Lung (tissue), 12 donors: Measurements from ENCODE around the gene DUSP5. TPM values are rescaled to one million over a fixed set of nuclear protein-coding genes. Genes with fewer than 3 reads are reported as not detected.

Experiments used
- ATAC-seq: fragments of 200-7000 bp; cut with Tn5 transposase; one replicate; pipeline ENCODE4 v1.9.1; 2020; ENCODE audit warnings: moderate number of reproducible peaks; ENCODE audit not compliant: insufficient read depth, low FRiP score
- DNase-seq, 3 donors: peaks; one replicate each; pipeline ENCODE4 v3.0.0-alpha.2; 2013 to 2017
- H3K27ac ChIP-seq, 2 donors: one replicate each; pipeline ENCODE4 v1.5.1; 2013; ENCODE audit warnings: mild to moderate bottlenecking in 2 of 2, moderate library complexity in 2 of 2, control low read depth in 1 of 2, inconsistent platforms in 1 of 2, low read depth in 1 of 2, low read length in 1 of 2
- H3K27me3 ChIP-seq, 3 donors: one replicate each; pipeline ENCODE4 v1.5.1; 2013; ENCODE audit warnings: low read length in 2 of 3; ENCODE audit not compliant: control insufficient read depth in 3 of 3, insufficient read depth in 3 of 3
- H3K36me3 ChIP-seq, 4 donors: one replicate each; pipeline ENCODE4 v1.5.1; 2013; ENCODE audit warnings: low read length in 4 of 4, mild to moderate bottlenecking in 1 of 4, moderate library complexity in 1 of 4; ENCODE audit not compliant: control insufficient read depth in 4 of 4, insufficient read depth in 4 of 4
- H3K4me1 ChIP-seq, 5 donors: one replicate each; pipeline ENCODE4 v1.5.1; 2013; ENCODE audit warnings: low read length in 5 of 5, mild to moderate bottlenecking in 2 of 5, moderate library complexity in 1 of 5; ENCODE audit not compliant: control insufficient read depth in 5 of 5, insufficient read depth in 5 of 5
- H3K4me3 ChIP-seq: one replicate; pipeline ENCODE4 v1.5.1; 2013; ENCODE audit warnings: mild to moderate bottlenecking, control low read depth, moderate library complexity
- H3K9ac ChIP-seq, 2 donors: one replicate each; pipeline ENCODE4 v1.5.1; 2013; ENCODE audit warnings: low read length in 2 of 2, control low read depth in 1 of 2; ENCODE audit not compliant: insufficient read depth in 1 of 2
- H3K9me3 ChIP-seq, 4 donors: one replicate each; pipeline ENCODE4 v1.5.1; 2013; ENCODE audit warnings: low read length in 3 of 4, mild to moderate bottlenecking in 1 of 4, moderate library complexity in 1 of 4; ENCODE audit not compliant: control insufficient read depth in 4 of 4, insufficient read depth in 3 of 4
- WGBS, 2 donors: extraction: QIAGEN DNeasy Blood & Tissue Kit; methylation state at CpG; one replicate each; pipeline ENCODE4 v1.1.7; 2013; 5-methylcytosine and 5-hydroxymethylcytosine counted together
- polyA plus RNA-seq, 2 donors: library from polyadenylated mRNA; stranded (reverse); fragments of 200-250 nt; gene quantifications; one replicate each; pipeline ENCODE4 v1.2.1, GENCODE V29; 2013
- total RNA-seq, 2 donors: library from RNA; depleted of rRNA in 1 of 2; stranded (reverse); fragments of >200 nt in 1 of 2; gene quantifications; one replicate each; pipeline ENCODE4 v1.2.1, GENCODE V29; 2014 to 2021
- TF ChIP-seq, protein P1 (sequence below): IDR thresholded peaks from 2 replicates; pipeline ENCODE4 v1.5.1; 2012; ENCODE audit warnings: mild to moderate bottlenecking; ENCODE audit errors: control extremely low read depth, extremely low read depth
- donor health status: control.
- donor health status: control.
- donor health status: Bipolar disorder and iron deficiency.
- donor health status: healthy.
- donor health status: DM: yes; HTN: yes; CAD: no.

Gene DUSP5
- total and polyA plus RNA-seq, 4 donors: 10.3 to 16.4 (median 12.9) TPM

DNA sequence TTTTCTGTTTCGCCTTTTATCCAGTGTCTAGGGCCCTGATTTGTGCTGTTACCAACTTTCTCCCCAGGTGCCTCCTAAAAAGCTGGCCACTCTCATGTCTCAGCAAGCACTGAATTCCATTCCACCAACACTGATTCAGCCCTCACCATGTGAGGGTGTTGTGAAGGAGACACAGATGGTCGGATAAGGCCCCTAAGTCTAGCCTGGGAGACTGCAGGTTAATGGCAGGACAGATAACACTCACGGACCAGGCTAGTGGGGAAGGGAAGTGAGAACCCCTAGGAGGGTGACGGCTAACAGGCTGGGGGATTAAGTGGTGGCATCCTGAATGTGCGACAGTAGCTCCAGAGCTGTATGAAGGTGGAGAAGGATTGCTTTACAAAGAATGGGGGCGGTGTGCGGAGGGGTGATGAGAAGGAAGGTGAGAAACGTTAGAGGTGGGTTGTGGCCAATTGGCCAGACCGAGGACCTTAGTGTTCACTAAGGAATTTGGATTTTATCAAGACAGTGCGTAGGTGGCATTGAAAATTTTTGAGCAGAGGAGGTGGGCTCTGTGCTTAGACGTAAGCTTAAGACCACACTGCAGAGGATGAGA, 3.8 kb upstream of the DUSP5 start:
- H3K27me3 ChIP-seq: peaks cover 0 to 32% (median 0%) of the 10 kb centered on the region in 3 donors
- 83 to 86% methylated on average over 11 of the region's 11 CpGs for WGBS, 2 donors
- no peak for DNase-seq
- no peak overlapping the region for H3K27ac ChIP-seq
- H3K4me1 ChIP-seq: peaks cover 0 to 21% (median 2%) of the 10 kb centered on the region in 5 donors
- no peak overlapping the region for H3K9ac ChIP-seq
- no peaks in the 10 kb centered on the region for H3K9me3 ChIP-seq
- no peak overlapping the region for H3K4me3 ChIP-seq
- TF ChIP-seq, protein P1, sequence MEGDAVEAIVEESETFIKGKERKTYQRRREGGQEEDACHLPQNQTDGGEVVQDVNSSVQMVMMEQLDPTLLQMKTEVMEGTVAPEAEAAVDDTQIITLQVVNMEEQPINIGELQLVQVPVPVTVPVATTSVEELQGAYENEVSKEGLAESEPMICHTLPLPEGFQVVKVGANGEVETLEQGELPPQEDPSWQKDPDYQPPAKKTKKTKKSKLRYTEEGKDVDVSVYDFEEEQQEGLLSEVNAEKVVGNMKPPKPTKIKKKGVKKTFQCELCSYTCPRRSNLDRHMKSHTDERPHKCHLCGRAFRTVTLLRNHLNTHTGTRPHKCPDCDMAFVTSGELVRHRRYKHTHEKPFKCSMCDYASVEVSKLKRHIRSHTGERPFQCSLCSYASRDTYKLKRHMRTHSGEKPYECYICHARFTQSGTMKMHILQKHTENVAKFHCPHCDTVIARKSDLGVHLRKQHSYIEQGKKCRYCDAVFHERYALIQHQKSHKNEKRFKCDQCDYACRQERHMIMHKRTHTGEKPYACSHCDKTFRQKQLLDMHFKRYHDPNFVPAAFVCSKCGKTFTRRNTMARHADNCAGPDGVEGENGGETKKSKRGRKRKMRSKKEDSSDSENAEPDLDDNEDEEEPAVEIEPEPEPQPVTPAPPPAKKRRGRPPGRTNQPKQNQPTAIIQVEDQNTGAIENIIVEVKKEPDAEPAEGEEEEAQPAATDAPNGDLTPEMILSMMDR: no peak
- H3K36me3 ChIP-seq: no peaks in the 10 kb centered on the region
- ATAC-seq: no peak

DNA sequence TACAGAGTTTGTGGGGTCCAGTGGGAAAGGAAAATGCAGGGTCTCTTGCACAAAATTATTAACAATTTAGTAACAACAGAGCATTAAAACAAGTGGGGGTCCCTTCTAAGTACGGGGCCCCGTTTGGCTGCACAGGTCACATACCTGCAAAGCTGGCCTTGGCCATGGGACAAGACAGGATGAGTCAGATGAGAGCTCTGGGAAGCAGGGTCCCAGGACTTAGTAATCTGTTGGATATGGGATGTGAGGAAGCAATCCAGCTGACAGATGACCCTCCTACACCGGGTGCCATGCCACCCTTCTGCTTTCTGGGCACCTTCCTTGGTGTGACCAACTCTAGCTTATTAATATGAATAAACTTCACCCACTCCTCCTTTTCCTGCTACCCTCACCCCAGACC, 3.2 kb upstream of the DUSP5 start:
- H3K4me3 ChIP-seq: no peak overlapping the region
- H3K36me3 ChIP-seq: no peaks in the 10 kb centered on the region
- H3K9me3 ChIP-seq: no peaks in the 10 kb centered on the region
- WGBS, 2 donors: 92 to 94% methylated on average over 3 of the region's 3 CpGs
- H3K9ac ChIP-seq: no peak overlapping the region
- DNase-seq: no peak
- peaks cover 0 to 34% (median 0%) of the 10 kb centered on the region in 3 donors for H3K27me3 ChIP-seq
- ATAC-seq: no peak
- H3K4me1 ChIP-seq: peaks cover 0 to 27% (median 5%) of the 10 kb centered on the region in 5 donors
- no peak overlapping the region for H3K27ac ChIP-seq
- TF ChIP-seq, protein P1: no peak

DNA sequence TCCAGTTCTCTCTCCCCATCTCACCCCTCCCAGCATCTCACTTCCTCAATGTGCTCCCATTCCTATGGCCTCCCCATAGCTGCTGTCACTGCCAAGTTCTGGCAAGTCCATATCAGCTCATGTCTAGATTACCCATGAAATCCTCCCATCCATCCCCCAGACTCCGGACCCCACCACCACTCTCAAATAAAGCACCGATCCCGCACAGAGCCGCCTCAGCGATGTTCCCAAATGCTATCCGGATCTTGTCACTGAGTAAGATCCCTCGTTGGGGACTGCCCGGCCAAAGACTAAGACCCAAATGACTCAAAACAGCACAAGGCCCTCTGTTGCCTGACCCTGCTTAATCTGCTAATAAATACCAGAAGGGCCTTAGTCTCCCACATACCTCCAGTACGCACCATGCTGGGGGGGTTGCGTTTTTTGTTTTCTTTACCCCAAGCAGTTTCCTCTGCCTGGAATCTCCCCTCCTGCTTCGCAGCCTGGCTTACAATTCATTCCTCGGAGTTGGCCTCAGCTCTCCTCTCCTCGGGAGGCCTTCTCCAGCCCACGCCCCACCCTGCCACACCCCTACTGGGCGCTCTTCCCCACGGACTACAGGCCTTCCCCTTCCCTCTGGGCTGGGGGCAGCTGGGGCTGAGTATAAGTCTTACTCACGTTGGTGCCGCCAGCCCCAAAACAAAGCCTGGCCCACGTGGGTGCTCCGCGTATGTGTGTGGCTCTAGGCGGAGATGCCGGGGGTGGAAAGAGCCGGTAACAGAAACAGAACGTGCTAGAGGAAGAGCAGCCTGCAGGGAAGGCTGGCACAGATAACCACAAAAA, 1.8 kb upstream of the DUSP5 start:
- WGBS, 2 donors: 60 to 62% methylated on average over 25 of the region's 25 CpGs
- peaks cover 0 to 41% (median 10%) of the 10 kb centered on the region in 5 donors for H3K4me1 ChIP-seq
- DNase-seq: peak; percentile 36 to 48 (median 43)
- ATAC-seq: no peak
- TF ChIP-seq, protein P1: no peak
- peak overlapping the region; percentile 23 to 98 for H3K27ac ChIP-seq
- H3K4me3 ChIP-seq: no peak overlapping the region
- peaks cover 0 to 47% (median 4%) of the 10 kb centered on the region in 3 donors for H3K27me3 ChIP-seq
- no peaks in the 10 kb centered on the region for H3K9me3 ChIP-seq
- H3K36me3 ChIP-seq: no peaks in the 10 kb centered on the region
- no peak overlapping the region for H3K9ac ChIP-seq
